SIG-M5 (cell line): Measurements from ENCODE around the gene CXorf49B.

Source experiments
- DNase-seq: peaks from one replicate; lab custom pipeline; 2025; lab: John Stamatoyannopoulos, UW

CXorf49B gene

GRCh38 chrX:71815906-71816156 is 52.7 kb downstream of the CXorf49B start:
- no peak for DNase-seq
